NCI-H1436 (cell line): Measurements from ENCODE around the gene KDM1A.

Experiments used
- DNase-seq: peaks from one replicate; lab custom pipeline; 2025; lab: John Stamatoyannopoulos, UW

KDM1A gene

GRCh38 chr1:23013657-23014056 is 5.6 kb upstream of the KDM1A start:
- peak; percentile 85 for DNase-seq

GRCh38 chr1:23018661-23019093 is 591 bp upstream of the KDM1A start:
- DNase-seq: no peak

- DNase-seq: no peak
These were observed 776 bp downstream of the KDM1A start for GRCh38 chr1:23019863-23020625.

- DNase-seq: no peak
These were observed 1.6 kb downstream of the KDM1A start for GRCh38 chr1:23020706-23021405.

GRCh38 chr1:23021834-23022233 is 2.6 kb downstream of the KDM1A start:
- DNase-seq: no peak

- DNase-seq: no peak
These were observed 4.0 kb downstream of the KDM1A start for GRCh38 chr1:23023174-23023845.

- no peak for DNase-seq
These were observed 7.3 kb downstream of the KDM1A start for GRCh38 chr1:23026568-23026967.

GRCh38 chr1:23027352-23027907 is 8.2 kb downstream of the KDM1A start:
- DNase-seq: no peak

- no peak for DNase-seq
These were observed 10.1 kb downstream of the KDM1A start for GRCh38 chr1:23029337-23029736.

- DNase-seq: no peak
These were observed 16.7 kb downstream of the KDM1A start for GRCh38 chr1:23035823-23036452.

- no peak for DNase-seq
These were observed 17.9 kb downstream of the KDM1A start for GRCh38 chr1:23037081-23037740.

- DNase-seq: no peak
These were observed 20.1 kb downstream of the KDM1A start for GRCh38 chr1:23039308-23039826.

- DNase-seq: no peak
These were observed 21.2 kb downstream of the KDM1A start for GRCh38 chr1:23040509-23040908.

GRCh38 chr1:23044035-23044434 is 24.8 kb downstream of the KDM1A start:
- no peak for DNase-seq

- no peak for DNase-seq
These were observed 30.9 kb downstream of the KDM1A start for GRCh38 chr1:23050201-23050600.

- DNase-seq: no peak
These were observed 32.1 kb downstream of the KDM1A start for GRCh38 chr1:23051290-23051909.

GRCh38 chr1:23057301-23057700 is 38.0 kb downstream of the KDM1A start:
- no peak for DNase-seq

- DNase-seq: no peak
These were observed 43.0 kb downstream of the KDM1A start for GRCh38 chr1:23062271-23062670.

GRCh38 chr1:23065385-23065784 is 46.1 kb downstream of the KDM1A start:
- no peak for DNase-seq

- no peak for DNase-seq
These were observed 46.8 kb downstream of the KDM1A start for GRCh38 chr1:23066075-23066474.

- DNase-seq: no peak
These were observed 49.9 kb downstream of the KDM1A start for GRCh38 chr1:23069149-23069548.
